HG03064 (cell line): ENCODE results near the gene CFB.
"Not testable (repeated sequence)": the region's sequence is repeated elsewhere in the genome, so short reads cannot be mapped to it uniquely, and the experiment has no call there.

Source experiments
- ATAC-seq: cut with Tn5 transposase; IDR thresholded peaks from one replicate; pipeline ENCODE4 v1.9.1; 2021; ENCODE audit warnings: low read depth; ENCODE audit not compliant: unreplicated experiment

Gene CFB

GRCh38 chr6:31945507-31946369 is at the start of gene CFB:
Gene CFB, plus strand, starts transcription at chr6:31946095. Its CDS starts 127 bp downstream, at chr6:31946222.
- ATAC-seq = no peak

- no peak for ATAC-seq
Measured at GRCh38 chr6:31896493-31896855, 49.4 kb upstream of the CFB start.

DNA sequence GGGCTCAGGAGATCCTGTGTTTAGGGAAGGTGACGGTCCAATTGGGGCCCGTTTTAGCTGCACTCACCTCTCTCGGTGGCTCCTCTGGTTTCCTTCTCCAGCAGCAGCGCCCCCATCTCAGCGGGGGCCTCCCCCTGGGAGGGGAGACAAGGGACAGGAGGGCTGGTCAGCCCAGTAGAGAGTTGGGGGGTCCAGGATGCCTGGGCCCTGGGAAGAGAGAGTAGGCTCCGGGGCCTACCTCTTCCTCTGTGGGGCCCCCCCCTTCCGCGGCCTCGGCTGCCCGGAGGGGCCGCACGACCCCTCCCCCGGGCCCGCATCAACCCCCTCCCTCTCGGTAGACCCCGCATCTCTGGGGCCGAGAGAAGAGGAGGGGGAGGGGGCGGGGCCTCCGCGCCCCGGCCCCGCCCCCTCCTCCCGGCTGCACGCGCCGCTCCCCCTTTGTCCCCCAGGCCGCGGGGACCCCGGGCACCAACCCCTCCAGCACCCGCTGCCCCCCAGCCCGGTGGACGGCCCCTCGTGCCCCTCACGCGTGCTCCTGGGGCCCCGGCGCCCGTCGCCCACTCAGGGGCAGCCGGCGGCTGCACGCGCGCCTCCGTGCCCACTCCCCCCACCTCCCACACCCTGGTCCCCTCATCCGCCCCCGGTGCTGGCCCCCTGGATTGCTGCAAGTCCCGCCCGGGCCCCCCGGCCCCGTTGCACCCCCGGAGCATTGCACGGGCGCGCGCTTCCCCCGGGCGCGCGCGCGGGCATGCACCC is 48.9 kb upstream of the CFB start:
- ATAC-seq = no peak

DNA sequence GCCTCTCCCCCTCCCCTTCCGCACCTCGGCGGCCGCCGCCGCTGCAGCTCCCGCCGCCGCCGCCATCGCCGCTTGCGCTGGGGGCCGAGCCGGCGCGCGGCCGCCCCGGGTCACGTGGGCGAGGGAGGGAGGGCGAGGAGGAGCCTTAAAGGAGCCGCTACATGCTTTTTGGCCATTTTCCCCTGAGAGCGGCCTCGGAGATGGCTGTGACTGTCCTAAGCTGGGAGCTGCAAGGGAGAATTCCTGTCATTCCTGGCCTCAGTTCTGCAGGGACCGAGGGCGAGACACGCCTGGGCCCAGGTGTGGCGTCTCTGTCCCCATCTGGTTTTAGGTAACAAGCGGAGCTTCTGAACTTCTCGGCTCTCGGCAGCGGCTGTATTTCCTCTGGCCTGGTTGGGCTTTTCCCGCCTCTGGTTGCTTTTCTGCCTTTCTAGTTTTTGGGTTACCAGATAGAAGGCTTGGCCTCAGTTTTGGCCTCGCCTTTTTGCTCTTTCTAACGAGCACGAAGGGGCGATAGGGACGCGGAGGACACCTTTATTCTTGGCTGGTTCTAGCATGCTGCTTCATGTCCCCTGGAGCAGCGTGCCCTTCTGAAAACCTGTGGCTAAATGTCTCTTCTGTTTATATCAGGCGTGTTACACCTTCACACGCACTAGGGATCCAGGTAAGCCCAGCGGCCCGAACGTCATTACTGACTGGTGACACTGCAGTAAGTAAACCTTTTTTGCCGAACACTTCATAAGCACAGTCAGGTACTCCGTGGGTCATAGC is 48.1 kb upstream of the CFB start, which contains the start of gene EHMT2:
Gene EHMT2 (minus strand): TSS at position 87 of the 771 bp plus-strand sequence. CDS start 21 bp downstream, at position 66.
- ATAC-seq = no peak

DNA sequence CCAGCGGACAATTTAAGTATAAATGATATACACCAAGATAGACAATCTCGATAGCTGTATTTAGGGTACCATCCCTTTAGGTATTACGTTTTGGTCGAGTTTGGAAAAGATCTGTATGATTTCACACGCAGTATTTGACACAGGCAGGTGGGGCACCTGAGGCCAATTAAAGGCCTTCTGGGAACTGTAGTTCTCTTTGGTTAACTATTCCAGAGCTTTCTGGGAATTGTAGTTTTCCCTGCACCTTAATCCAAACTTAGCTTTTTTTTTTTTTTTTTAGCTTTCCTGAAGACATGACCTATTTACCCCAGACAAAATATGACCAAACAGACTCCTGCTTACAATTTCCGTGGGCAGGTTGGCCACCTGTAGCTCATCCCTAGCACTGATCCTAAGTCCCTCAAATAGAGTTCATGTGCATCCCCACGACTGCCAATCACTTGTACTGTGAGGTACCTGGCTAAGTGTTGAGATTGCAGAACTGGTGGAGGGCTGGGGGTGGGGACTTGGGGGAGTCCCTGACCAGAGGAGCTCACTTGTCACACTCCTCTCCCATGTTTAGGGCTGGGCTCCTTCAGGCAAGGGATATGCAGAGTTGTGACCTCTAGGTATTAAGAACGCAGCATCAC is 47.4 kb upstream of the CFB start:
- ATAC-seq = no peak

DNA sequence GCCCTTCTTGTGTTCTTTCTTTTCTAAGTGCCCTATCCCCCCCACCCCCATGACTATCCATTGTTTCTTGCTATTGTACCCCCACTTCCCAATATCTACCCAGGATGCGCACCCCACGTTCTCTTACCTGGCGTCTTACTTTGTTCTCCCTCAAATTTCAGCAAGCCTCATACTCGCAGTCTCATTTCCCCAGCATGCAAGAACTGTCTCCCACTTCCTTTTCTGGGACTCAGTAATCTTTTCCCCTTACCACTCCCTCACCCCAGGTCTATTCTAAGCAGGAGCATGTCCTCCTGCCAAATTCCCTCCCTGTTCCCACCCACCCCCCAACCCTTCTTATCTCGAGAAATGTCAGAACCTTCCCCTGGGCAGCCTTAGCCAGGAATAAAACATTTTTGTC is 46.7 kb upstream of the CFB start:
- ATAC-seq = no peak

- ATAC-seq = no peak
Measured at GRCh38 chr6:31899882-31900722, 45.8 kb upstream of the CFB start.

DNA sequence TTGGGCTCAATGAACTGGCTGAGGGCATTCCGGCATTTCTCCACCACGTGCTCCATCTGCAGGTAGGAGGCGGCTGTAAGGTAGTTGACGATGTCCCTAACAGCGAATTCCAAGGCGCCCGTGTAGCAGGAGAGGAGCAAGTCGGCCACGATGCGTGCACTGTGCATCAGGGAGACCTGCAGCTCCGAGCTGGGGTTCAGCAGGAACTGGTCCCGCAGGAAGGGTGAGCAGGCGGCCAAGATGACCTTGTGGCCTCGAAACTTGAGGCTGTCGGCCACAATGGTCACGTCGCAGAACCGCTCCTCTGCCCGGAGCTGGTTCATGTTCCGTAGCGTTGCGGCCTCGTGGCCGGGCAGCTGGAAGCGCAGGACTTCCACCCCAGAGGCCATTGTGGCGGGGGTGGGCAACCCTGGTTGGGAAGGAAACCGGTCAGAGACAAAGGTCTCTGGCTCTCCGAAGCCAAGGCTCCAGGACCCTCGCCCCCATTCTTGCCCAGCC is 44.9 kb upstream of the CFB start:
- no peak for ATAC-seq

GRCh38 chr6:31901415-31901952 is 44.4 kb upstream of the CFB start:
- ATAC-seq = no peak

DNA sequence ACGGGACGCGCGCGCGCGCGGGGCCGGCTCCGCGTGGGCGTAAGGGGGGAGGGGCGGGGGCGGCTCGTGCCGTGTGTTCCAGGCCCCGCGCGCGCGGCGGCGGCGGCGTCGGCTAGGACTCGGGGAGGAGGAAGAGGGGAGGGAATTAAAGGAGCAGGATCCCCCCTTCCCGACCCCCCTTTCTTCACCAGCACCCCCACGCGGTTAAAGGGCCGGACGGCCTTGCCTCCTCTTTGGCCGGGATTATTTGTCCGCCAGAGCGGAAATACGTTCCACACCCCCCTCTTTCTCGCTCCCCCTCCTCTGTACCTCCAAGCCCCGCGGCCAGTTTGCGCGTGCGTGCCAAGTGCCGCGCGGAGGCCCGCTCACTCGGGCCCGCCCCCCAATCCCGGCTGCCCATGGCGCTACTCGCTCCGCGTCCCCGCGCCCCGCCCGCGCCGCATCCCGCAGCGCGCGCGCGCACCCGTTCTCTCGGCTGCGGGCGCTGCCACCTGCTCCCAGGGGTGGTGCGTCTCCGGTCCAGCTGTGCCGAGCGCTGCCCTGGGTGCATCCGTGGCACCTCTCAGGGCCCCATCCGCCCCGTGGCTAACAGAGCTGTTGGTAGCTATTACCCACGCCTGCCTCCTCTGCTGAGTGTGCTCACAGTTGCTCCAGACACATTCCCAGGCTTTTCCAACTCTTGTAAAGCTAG is 43.8 kb upstream of the CFB start, which contains the start of gene ZBTB12:
Gene ZBTB12 (minus strand): TSS at position 134 of the 691 bp plus-strand sequence. CDS start 781 bp downstream, outside the sequence.
- ATAC-seq = no peak

- ATAC-seq = no peak
Measured at GRCh38 chr6:31903957-31904356, 41.9 kb upstream of the CFB start.

- no peak for ATAC-seq
Measured at GRCh38 chr6:31905041-31905440, 40.9 kb upstream of the CFB start.

DNA sequence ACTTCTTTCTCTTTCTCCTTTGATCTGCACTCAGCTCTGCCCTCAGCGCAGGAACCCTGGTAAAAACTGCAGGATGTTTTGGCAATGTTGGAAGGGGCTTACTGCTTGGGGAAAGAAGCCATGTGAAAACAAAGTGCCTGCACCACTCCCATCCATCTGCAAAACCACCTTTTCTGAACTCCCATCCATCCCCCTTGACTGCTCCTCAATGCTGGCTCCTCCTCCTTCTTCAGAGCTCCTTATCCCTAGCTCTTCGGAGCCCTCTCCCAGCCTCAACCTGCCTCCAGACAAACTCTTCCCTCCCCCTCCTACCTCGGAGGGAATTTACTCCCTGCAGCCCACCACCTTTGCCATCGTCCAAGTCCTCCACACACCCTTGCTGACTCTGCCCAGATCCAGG is 39.8 kb upstream of the CFB start:
- no peak for ATAC-seq

DNA sequence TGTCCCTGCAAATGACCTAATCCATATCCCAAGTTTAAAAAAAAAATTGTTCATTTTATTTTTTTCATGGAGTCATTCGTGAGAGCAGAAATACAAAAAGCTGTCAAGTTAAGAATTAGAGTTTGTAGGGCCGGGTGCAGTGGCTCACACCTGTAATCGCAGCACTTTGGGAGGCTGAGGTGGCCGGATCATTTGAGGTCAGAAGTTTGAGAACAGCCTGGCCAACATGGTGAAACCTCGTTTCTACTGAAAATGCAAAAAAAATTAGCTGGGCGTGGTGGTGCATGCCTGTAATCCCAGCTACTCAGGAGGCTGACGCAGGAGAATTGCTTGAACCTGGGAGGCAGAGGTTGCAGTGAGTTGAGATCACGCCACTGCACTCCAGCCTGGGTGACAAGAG is 39.2 kb upstream of the CFB start:
- not testable (repeated sequence) for ATAC-seq

GRCh38 chr6:31907158-31907813 is 38.6 kb upstream of the CFB start:
- no peak for ATAC-seq

GRCh38 chr6:31908255-31908654 is 37.6 kb upstream of the CFB start:
- not testable (repeated sequence) for ATAC-seq

DNA sequence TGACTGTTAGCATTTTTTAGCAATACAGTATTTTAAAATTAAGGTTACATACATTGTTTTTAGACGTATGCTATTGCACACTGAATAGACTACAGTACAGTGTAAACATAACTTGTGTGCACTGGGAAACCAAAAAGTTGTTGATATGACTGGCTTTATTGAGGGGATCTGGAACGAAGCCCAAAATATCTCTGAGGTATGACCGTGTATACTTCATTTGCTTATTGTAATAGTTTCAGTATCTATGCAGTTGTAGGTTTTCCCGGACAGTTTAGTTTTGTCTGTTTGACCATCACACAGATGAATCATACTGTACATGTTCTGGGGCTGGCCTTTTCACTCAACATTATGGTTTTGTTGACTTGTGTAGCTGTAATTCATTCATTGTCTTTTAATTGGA is 37.1 kb upstream of the CFB start:
- no peak for ATAC-seq

GRCh38 chr6:31909298-31909697 is 36.6 kb upstream of the CFB start:
- not testable (repeated sequence) for ATAC-seq
